Skeletal muscle tissue (tissue), 4 donors: ENCODE measurements around the gene LIPG. TPM values are rescaled to one million over a fixed set of nuclear protein-coding genes. Genes with fewer than 3 reads are reported as not detected.
"Not testable (repeated sequence)": the region's sequence is repeated elsewhere in the genome, so short reads cannot be mapped to it uniquely, and the experiment has no call there.

Experiments used
- H3K27ac ChIP-seq: one replicate; pipeline ENCODE4 v1.7.0; 2013; ENCODE audit warnings: mild to moderate bottlenecking, low read depth, low read length, inconsistent platforms
- H3K27me3 ChIP-seq, 3 donors: one replicate each; pipeline ENCODE4 v1.7.0; 2013; ENCODE audit warnings: low read length in 3 of 3; ENCODE audit not compliant: control insufficient read depth in 3 of 3, insufficient read depth in 3 of 3
- H3K36me3 ChIP-seq, 3 donors: one replicate each; pipeline ENCODE4 v1.7.0; 2013; ENCODE audit warnings: low read length in 3 of 3; ENCODE audit not compliant: control insufficient read depth in 3 of 3, insufficient read depth in 3 of 3
- H3K4me1 ChIP-seq, 3 donors: one replicate each; pipeline ENCODE4 v1.7.0; 2013; ENCODE audit warnings: low read length in 3 of 3, mild to moderate bottlenecking in 3 of 3; ENCODE audit not compliant: control insufficient read depth in 3 of 3, insufficient read depth in 3 of 3
- H3K4me3 ChIP-seq, 3 donors: one replicate each; pipeline ENCODE4 v1.7.0; 2013; ENCODE audit warnings: low read length in 3 of 3
- H3K9ac ChIP-seq, 3 donors: one replicate each; pipeline ENCODE4 v1.7.0; 2013; ENCODE audit warnings: low read length in 3 of 3, mild to moderate bottlenecking in 3 of 3, moderate library complexity in 2 of 3, low read depth in 1 of 3
- H3K9me3 ChIP-seq, 3 donors: one replicate each; pipeline ENCODE4 v1.7.0; 2013; ENCODE audit warnings: low read length in 3 of 3; ENCODE audit not compliant: control insufficient read depth in 3 of 3
- total RNA-seq: library from RNA; depleted of rRNA; stranded (reverse); fragments of >200 nt; gene quantifications from one replicate; pipeline ENCODE4 v1.2.3, GENCODE V29; 2014
- donor health status: Osteomylitis.

LIPG gene
- 2.6 TPM for total RNA-seq

- Histone ChIP-seq H3K9me3 (no peaks in the 10 kb centered on the region), H3K27me3 (peaks cover 23 to 36% (median 26%) of the 10 kb centered on the region in 3 donors), H3K27ac (no peak within 1 kb of the TSS)
These were observed at the start of gene LIPG for GRCh38 chr18:49561289-49562193. TSS of gene LIPG (plus strand) at chr18:49562057. CDS start at chr18:49562309, 252 bp downstream.

GRCh38 chr18:49512876-49513275 lies 49.0 kb upstream of the LIPG start:
- H3K4me3 ChIP-seq, H3K36me3 ChIP-seq, H3K9ac ChIP-seq, H3K9me3 ChIP-seq, H3K27me3 ChIP-seq, H3K4me1 ChIP-seq, H3K27ac ChIP-seq: not testable (repeated sequence)

More at GRCh38 chr18:49561289-49562193, at the start of gene LIPG:
- Histone ChIP-seq H3K36me3 (no peaks in the 10 kb centered on the region), H3K4me3 (peak within 1 kb of the TSS; percentile 64 to 71 (median 66)), H3K9ac (peak within 1 kb of the TSS in 2 of 3 donors; percentile 25 to 69), H3K4me1 (peaks cover 34 to 40% (median 39%) of the 10 kb centered on the region in 3 donors)

- no peaks in the 10 kb centered on the region for H3K36me3 ChIP-seq
- H3K9ac ChIP-seq, result no peak overlapping the region
- H3K9me3 ChIP-seq, result no peaks in the 10 kb centered on the region
- no peak overlapping the region for H3K4me3 ChIP-seq
- H3K4me1 ChIP-seq, result no peaks in the 10 kb centered on the region
- no peaks in the 10 kb centered on the region for H3K27me3 ChIP-seq
- no peak overlapping the region for H3K27ac ChIP-seq
These were observed 47.3 kb upstream of the LIPG start for GRCh38 chr18:49514577-49514976.

GRCh38 chr18:49515003-49515402 lies 46.9 kb upstream of the LIPG start:
- H3K36me3 ChIP-seq, H3K9me3 ChIP-seq, H3K27ac ChIP-seq, H3K4me1 ChIP-seq, H3K4me3 ChIP-seq, H3K27me3 ChIP-seq, H3K9ac ChIP-seq: not testable (repeated sequence)

GRCh38 chr18:49515516-49515915 lies 46.3 kb upstream of the LIPG start:
- Histone ChIP-seq H3K27ac (no peak overlapping the region), H3K9ac (no peak overlapping the region), H3K4me3 (no peak overlapping the region), H3K27me3 (no peaks in the 10 kb centered on the region), H3K4me1 (no peaks in the 10 kb centered on the region), H3K9me3 (no peaks in the 10 kb centered on the region), H3K36me3 (no peaks in the 10 kb centered on the region)

- H3K27me3 ChIP-seq, result no peaks in the 10 kb centered on the region
- no peaks in the 10 kb centered on the region for H3K9me3 ChIP-seq
- H3K4me1 ChIP-seq, result no peaks in the 10 kb centered on the region
- H3K27ac ChIP-seq, result no peak overlapping the region
- H3K36me3 ChIP-seq, result no peaks in the 10 kb centered on the region
- H3K4me3 ChIP-seq, result no peak overlapping the region
- H3K9ac ChIP-seq, result no peak overlapping the region
These were observed 44.4 kb upstream of the LIPG start for GRCh38 chr18:49517483-49517882.

GRCh38 chr18:49519101-49519971 lies 42.5 kb upstream of the LIPG start:
- no peaks in the 10 kb centered on the region for H3K4me1 ChIP-seq
- no peak overlapping the region for H3K27ac ChIP-seq
- no peaks in the 10 kb centered on the region for H3K27me3 ChIP-seq
- no peak overlapping the region for H3K9ac ChIP-seq
- H3K36me3 ChIP-seq, result no peaks in the 10 kb centered on the region
- no peak overlapping the region for H3K4me3 ChIP-seq
- H3K9me3 ChIP-seq, result no peaks in the 10 kb centered on the region

GRCh38 chr18:49520661-49521145 lies 41.2 kb upstream of the LIPG start:
- H3K9ac ChIP-seq, result no peak overlapping the region
- no peaks in the 10 kb centered on the region for H3K36me3 ChIP-seq
- no peak overlapping the region for H3K27ac ChIP-seq
- H3K4me1 ChIP-seq, result no peaks in the 10 kb centered on the region
- no peak overlapping the region for H3K4me3 ChIP-seq
- H3K27me3 ChIP-seq, result no peaks in the 10 kb centered on the region
- H3K9me3 ChIP-seq, result no peaks in the 10 kb centered on the region

GRCh38 chr18:49521216-49521835 lies 40.5 kb upstream of the LIPG start:
- Histone ChIP-seq H3K4me3 (no peak overlapping the region), H3K27ac (no peak overlapping the region), H3K36me3 (no peaks in the 10 kb centered on the region), H3K9ac (no peak overlapping the region), H3K4me1 (no peaks in the 10 kb centered on the region), H3K9me3 (no peaks in the 10 kb centered on the region), H3K27me3 (no peaks in the 10 kb centered on the region)
